GM23248 (cell line): ENCODE data around the gene KLHDC3. TPM values are rescaled to one million over a fixed set of nuclear protein-coding genes. Genes with fewer than 3 reads are reported as not detected.
A peak's percentile ranks its signal among the peaks of the same experiment; 100 is the strongest.

Source experiments
- DNase-seq: peaks from one replicate; pipeline ENCODE4 v3.0.0-alpha.2; 2015
- H2AFZ ChIP-seq: fragments of 200-600 bp; sonication (generic); 2 replicates; pipeline ENCODE4 v1.6.1; 2016; ENCODE audit warnings: antibody characterized with exemption
- H3F3A ChIP-seq: fragments of 200-600 bp; sonication (generic); 2 replicates; pipeline ENCODE4 v1.6.1; 2016; ENCODE audit warnings: mild to moderate bottlenecking, antibody characterized with exemption, mixed run types; ENCODE audit not compliant: insufficient read depth
- H3K27ac ChIP-seq: fragments of 200-600 bp; sonication (generic); 2 replicates; pipeline ENCODE4 v1.5.1; 2016; ENCODE audit warnings: mild to moderate bottlenecking
- H3K27me3 ChIP-seq: fragments of 200-600 bp; sonication (generic); replicated peaks from 2 replicates; pipeline ENCODE4 v1.6.1; 2016; ENCODE audit warnings: mild to moderate bottlenecking; ENCODE audit not compliant: insufficient read depth
- H3K36me3 ChIP-seq: fragments of 200-600 bp; sonication (generic); 2 replicates; pipeline ENCODE4 v1.6.1; 2016; ENCODE audit warnings: low read depth, mild to moderate bottlenecking
- H3K4me1 ChIP-seq: fragments of 200-600 bp; sonication (generic); 2 replicates; pipeline ENCODE4 v1.6.1; 2016; ENCODE audit warnings: mild to moderate bottlenecking; ENCODE audit not compliant: insufficient read depth
- H3K4me2 ChIP-seq: fragments of 200-600 bp; sonication (generic); one replicate; pipeline ENCODE4 v1.6.1; 2016; ENCODE audit warnings: mild to moderate bottlenecking; ENCODE audit not compliant: unreplicated experiment
- H3K4me3 ChIP-seq: fragments of 200-600 bp; sonication (generic); 2 replicates; pipeline ENCODE4 v1.5.1; 2016; ENCODE audit warnings: mild to moderate bottlenecking
- H3K79me2 ChIP-seq: fragments of 200-600 bp; sonication (generic); 2 replicates; pipeline ENCODE4 v1.6.1; 2016; ENCODE audit warnings: mild to moderate bottlenecking; ENCODE audit not compliant: insufficient read depth
- H3K9ac ChIP-seq: fragments of 200-600 bp; sonication (generic); 2 replicates; pipeline ENCODE4 v1.6.1; 2016; ENCODE audit warnings: mild to moderate bottlenecking
- H3K9me2 ChIP-seq: fragments of 200-600 bp; sonication (generic); 2 replicates; pipeline ENCODE4 v1.6.1; 2016; ENCODE audit warnings: mixed run types, mild to moderate bottlenecking, moderate library complexity; ENCODE audit not compliant: insufficient read depth
- H3K9me3 ChIP-seq: fragments of 200-600 bp; sonication (generic); one replicate; pipeline ENCODE4 v1.6.1; 2017; ENCODE audit warnings: low read depth
- H4K20me1 ChIP-seq: fragments of 200-600 bp; sonication (generic); 2 replicates; pipeline ENCODE4 v1.6.0; 2016; ENCODE audit not compliant: insufficient read depth
- EZH2 ChIP-seq: fragments of 200-600 bp; sonication (generic); IDR thresholded peaks from 2 replicates; pipeline ENCODE4 v1.6.1; 2018; ENCODE audit warnings: antibody characterized with exemption, mild to moderate bottlenecking; ENCODE audit not compliant: insufficient read depth, poor library complexity, severe bottlenecking
- EZH2phosphoT487 ChIP-seq: fragments of 200-600 bp; sonication (generic); IDR thresholded peaks from 2 replicates; pipeline ENCODE4 v1.6.1; 2018; ENCODE audit warnings: antibody characterized with exemption, moderate library complexity, mild to moderate bottlenecking, low read depth; ENCODE audit not compliant: insufficient read depth
- WGBS, 2 experiments: methylation state at CpG; one replicate each; pipeline ENCODE4 v1.1.6; 2015 to 2017; ENCODE audit warnings: low lambda C conversion rate in 2 of 2, low coverage in 1 of 2; ENCODE audit errors: missing lambda C conversion rate in 2 of 2; 5-methylcytosine and 5-hydroxymethylcytosine counted together
- in situ Hi-C: fragments of 300-500 bp; cut with MboI; formaldehyde crosslinking; loops from 2 replicates; pipeline ENCODE4 v1.15.0; 2020
- polyA plus RNA-seq: library from polyadenylated mRNA; unstranded; fragments of >200 nt; fragmentation: Nextera tagmentation; extraction: Ambion mirVana; gene quantifications from 2 replicates; pipeline ENCODE4 v1.2.1, GENCODE V29; 2016
- total RNA-seq: library from RNA; depleted of rRNA; stranded (reverse); fragments of >200 nt; shearing (Covaris generic); gene quantifications from 2 replicates; pipeline ENCODE4 v1.2.3, GENCODE V29; 2014

Gene KLHDC3
- total and polyA plus RNA-seq, 2 experiments from 2014 or later: 94.3 to 129 TPM

DNA sequence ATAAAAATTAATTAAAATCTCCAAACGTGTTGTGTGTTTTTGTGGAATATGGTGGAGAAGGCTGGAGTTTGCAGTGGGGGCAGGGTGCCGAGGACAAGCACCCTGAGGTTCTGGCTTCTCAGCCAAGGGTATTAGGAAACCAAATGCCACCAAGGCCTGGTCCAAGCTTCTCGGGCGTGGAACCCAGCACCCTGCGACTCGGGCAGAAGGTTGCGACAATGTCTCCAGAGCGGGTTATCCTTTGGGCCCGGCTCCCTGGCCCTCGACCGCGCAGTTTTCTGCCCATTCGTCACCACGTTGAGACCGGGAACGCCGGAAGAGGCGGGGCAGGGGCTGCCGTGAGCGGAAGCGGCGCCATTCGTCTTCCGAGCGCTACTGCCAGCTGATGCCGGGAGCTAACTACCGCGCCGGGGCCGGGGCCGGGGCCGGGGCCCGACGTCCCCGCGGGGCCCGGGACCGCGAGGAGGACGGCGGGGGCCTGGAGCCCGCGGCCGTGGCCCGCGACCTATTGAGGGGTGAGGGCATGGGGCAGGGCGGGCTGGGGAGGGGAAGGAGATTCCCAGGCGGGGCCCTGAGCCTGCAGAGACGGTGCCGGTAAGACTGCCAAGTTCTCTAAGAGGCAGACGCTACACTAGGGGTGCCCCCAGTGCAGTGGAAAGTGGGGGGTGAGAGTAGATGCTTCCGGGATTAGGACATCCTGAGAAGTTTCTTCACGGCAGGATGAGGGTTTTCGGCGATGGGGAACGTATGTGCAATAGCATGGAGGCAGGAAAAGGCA, 7.4 kb downstream of the KLHDC3 start, which contains the start of gene RRP36:
RRP36 (plus strand) TSS at position 354 of the 778 bp plus-strand sequence; CDS start at position 386, 32 bp downstream.
- Histone ChIP-seq H3K9ac (peak within 1 kb of the TSS; percentile 85), H3K9me2 (no peaks in the 10 kb centered on the region), H3K36me3 (peaks cover 39% of the 10 kb centered on the region), H3F3A (peaks cover 49% of the 10 kb centered on the region), H2AFZ (peak within 1 kb of the TSS; percentile 85), H4K20me1 (no peaks in the 10 kb centered on the region; the same call in 1 of the 2 replicates), H3K79me2 (peaks cover 74% of the 10 kb centered on the region), H3K4me1 (peaks cover 11% of the 10 kb centered on the region), H3K4me2 (peak within 1 kb of the TSS; percentile 90), H3K27ac (peak within 1 kb of the TSS; percentile 68), H3K9me3 (no peaks in the 10 kb centered on the region), H3K27me3 (no peaks in the 10 kb centered on the region), H3K4me3 (peak within 1 kb of the TSS; percentile 80)
- DNase-seq: peak; percentile 94
- TF ChIP-seq EZH2phosphoT487 (no peak), EZH2 (no peak)
- 1 to 4% methylated on average over 34 to 56 of the region's 56 CpGs for WGBS, 2 experiments
- in situ Hi-C loops: no loop called here

DNA sequence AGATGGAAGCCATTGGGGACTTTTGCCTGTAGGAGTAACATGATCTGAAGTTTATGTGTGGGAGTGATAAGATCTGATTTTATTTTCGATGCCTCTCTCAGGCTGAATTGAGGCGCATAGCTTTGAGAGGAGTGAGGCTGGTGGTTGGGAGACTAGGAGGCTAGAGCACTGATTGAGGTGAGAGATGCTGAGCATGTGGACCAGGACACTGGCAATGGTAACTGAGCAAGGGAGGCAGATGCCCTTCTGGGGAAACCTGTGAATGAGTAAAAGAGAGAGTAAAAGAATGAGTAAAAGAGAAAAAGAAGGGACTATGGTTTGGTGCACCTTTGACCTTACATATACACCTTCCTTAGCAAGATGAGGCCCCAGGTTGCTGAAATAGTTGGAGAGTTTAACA, 10.4 kb downstream of the KLHDC3 start:
- Histone ChIP-seq H3K27ac (no peak overlapping the region), H3F3A (peaks cover 40% of the 10 kb centered on the region), H3K27me3 (no peaks in the 10 kb centered on the region), H3K9me3 (no peaks in the 10 kb centered on the region), H3K9ac (no peak overlapping the region), H4K20me1 (no peaks in the 10 kb centered on the region), H3K79me2 (peaks cover 44% of the 10 kb centered on the region), H3K9me2 (no peaks in the 10 kb centered on the region), H2AFZ (no peak overlapping the region), H3K36me3 (peaks cover 46% of the 10 kb centered on the region), H3K4me3 (no peak overlapping the region), H3K4me2 (no peak overlapping the region), H3K4me1 (peaks cover 7% of the 10 kb centered on the region)
- no peak for DNase-seq
- TF ChIP-seq EZH2phosphoT487: no peak
- no peak for TF ChIP-seq EZH2
- WGBS, 2 experiments: 91 to 93% methylated on average over 2 of the region's 2 CpGs
- in situ Hi-C loops: no loop called here

GRCh38 chr6:43026365-43026764, 12.3 kb downstream of the KLHDC3 start:
- H3K4me2 ChIP-seq: no peak overlapping the region

DNA sequence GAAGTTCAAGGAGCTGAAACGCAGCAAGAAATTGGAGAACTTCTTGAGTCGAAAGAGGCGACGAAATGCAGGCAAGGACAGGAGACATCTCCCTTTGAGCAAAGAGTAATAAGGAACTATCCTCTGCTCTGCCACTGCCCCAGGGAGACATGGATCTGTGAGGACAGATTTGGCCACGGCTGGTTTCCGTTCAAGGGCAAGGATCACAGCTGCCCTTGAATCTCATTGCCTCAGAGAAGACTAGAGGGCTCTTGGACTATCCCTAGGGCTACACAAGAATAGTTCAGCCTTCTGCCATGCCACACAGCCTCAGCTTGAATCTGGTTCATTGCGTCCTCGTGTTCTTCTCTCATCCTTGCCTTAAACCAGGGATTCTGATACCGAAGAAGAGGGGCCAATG, 15.1 kb downstream of the KLHDC3 start:
- no peaks in the 10 kb centered on the region for H3K27me3 ChIP-seq
- H3K9ac ChIP-seq: no peak overlapping the region
- H4K20me1 ChIP-seq: no peaks in the 10 kb centered on the region
- in situ Hi-C loops: no loop called here
- H3K4me2 ChIP-seq: no peak overlapping the region
- peaks cover 57% of the 10 kb centered on the region for H3F3A ChIP-seq
- no peak for DNase-seq
- TF ChIP-seq EZH2 (no peak), EZH2phosphoT487 (no peak)
- H3K4me1 ChIP-seq: no peaks in the 10 kb centered on the region
- H3K9me3 ChIP-seq: no peaks in the 10 kb centered on the region
- no peaks in the 10 kb centered on the region for H3K9me2 ChIP-seq
- no peak overlapping the region for H2AFZ ChIP-seq
- 97% methylated on average over 9 of the region's 9 CpGs for WGBS, 2 experiments
- no peak overlapping the region for H3K4me3 ChIP-seq
- peaks cover 10% of the 10 kb centered on the region for H3K79me2 ChIP-seq
- no peak overlapping the region for H3K27ac ChIP-seq
- H3K36me3 ChIP-seq: peaks cover 52% of the 10 kb centered on the region

More at GRCh38 chr6:43026365-43026764, 12.3 kb downstream of the KLHDC3 start:
- no peak for DNase-seq
- Histone ChIP-seq H3K9me2 (no peaks in the 10 kb centered on the region), H3K9ac (no peak overlapping the region), H3K9me3 (no peaks in the 10 kb centered on the region), H3K4me1 (no peaks in the 10 kb centered on the region; the same call in 1 of the 2 replicates), H3K27me3 (no peaks in the 10 kb centered on the region), H3K79me2 (peaks cover 35% of the 10 kb centered on the region), H3K4me3 (no peak overlapping the region), H3K27ac (no peak overlapping the region), H3K36me3 (peaks cover 52% of the 10 kb centered on the region), H3F3A (peaks cover 34% of the 10 kb centered on the region), H4K20me1 (no peaks in the 10 kb centered on the region), H2AFZ (no peak overlapping the region)
- no peak for TF ChIP-seq EZH2phosphoT487
- TF ChIP-seq EZH2: no peak
- in situ Hi-C loops: no loop called here
- 78 to 79% methylated on average over 5 of the region's 5 CpGs for WGBS, 2 experiments
